HL-60 (cell line): ENCODE results near the gene SH3RF1.

ENCODE experiments used
- GABPA ChIP-seq: IDR thresholded peaks from 2 replicates; pipeline ENCODE4 v1.6.1; 2012; ENCODE audit warnings: low read depth
- POLR2AphosphoS5 ChIP-seq: IDR thresholded peaks from 2 replicates; pipeline ENCODE4 v1.6.1; 2012; ENCODE audit warnings: low read depth
- TF ChIP-seq, protein P1 (sequence below): IDR thresholded peaks from one replicate; pipeline ENCODE4 v1.5.1; 2011; ENCODE audit warnings: low read length, control low read depth, inconsistent platforms; ENCODE audit not compliant: insufficient read depth
- TF ChIP-seq, protein P2 (sequence below): IDR thresholded peaks from 2 replicates; pipeline ENCODE4 v1.6.1; 2012; ENCODE audit warnings: low read depth; ENCODE audit not compliant: insufficient replicate concordance

DNA sequence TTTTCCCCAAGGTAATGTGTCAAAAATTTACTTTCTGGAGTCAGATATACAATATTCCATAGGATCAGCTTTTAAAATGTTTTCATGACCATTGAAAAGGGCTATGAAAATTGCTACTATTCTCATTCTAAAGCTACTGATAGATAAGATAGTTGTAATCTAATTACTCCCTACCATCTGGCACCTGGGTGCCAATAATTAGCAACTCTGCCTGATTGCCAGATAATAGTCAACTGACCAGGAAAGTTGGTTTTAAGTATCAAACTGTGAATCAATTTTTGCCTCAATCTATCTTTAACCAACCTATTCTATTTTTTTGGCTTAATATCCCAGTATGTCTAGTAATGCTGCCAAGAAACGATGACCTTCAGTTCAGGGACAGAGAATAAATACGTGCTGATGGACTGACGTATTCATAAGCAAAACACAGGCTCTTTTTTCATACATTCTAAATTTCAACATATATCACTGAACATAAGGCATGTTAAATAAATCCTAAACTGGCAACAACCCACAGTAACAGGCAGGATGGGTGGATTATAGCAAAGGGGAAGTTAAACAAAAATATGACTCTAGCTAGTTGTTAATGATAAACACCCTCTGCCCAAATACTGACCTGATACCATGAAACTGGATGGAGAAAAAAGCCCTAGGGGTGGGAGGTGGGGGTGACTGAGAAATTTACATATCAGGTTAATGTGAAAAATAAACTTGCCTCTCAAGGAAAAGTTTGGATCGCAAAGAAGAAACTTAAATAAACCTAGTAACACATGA, 18.2 kb downstream of the SH3RF1 start:
- TF ChIP-seq, protein P1, sequence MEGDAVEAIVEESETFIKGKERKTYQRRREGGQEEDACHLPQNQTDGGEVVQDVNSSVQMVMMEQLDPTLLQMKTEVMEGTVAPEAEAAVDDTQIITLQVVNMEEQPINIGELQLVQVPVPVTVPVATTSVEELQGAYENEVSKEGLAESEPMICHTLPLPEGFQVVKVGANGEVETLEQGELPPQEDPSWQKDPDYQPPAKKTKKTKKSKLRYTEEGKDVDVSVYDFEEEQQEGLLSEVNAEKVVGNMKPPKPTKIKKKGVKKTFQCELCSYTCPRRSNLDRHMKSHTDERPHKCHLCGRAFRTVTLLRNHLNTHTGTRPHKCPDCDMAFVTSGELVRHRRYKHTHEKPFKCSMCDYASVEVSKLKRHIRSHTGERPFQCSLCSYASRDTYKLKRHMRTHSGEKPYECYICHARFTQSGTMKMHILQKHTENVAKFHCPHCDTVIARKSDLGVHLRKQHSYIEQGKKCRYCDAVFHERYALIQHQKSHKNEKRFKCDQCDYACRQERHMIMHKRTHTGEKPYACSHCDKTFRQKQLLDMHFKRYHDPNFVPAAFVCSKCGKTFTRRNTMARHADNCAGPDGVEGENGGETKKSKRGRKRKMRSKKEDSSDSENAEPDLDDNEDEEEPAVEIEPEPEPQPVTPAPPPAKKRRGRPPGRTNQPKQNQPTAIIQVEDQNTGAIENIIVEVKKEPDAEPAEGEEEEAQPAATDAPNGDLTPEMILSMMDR: no peak
- TF ChIP-seq, protein P2, sequence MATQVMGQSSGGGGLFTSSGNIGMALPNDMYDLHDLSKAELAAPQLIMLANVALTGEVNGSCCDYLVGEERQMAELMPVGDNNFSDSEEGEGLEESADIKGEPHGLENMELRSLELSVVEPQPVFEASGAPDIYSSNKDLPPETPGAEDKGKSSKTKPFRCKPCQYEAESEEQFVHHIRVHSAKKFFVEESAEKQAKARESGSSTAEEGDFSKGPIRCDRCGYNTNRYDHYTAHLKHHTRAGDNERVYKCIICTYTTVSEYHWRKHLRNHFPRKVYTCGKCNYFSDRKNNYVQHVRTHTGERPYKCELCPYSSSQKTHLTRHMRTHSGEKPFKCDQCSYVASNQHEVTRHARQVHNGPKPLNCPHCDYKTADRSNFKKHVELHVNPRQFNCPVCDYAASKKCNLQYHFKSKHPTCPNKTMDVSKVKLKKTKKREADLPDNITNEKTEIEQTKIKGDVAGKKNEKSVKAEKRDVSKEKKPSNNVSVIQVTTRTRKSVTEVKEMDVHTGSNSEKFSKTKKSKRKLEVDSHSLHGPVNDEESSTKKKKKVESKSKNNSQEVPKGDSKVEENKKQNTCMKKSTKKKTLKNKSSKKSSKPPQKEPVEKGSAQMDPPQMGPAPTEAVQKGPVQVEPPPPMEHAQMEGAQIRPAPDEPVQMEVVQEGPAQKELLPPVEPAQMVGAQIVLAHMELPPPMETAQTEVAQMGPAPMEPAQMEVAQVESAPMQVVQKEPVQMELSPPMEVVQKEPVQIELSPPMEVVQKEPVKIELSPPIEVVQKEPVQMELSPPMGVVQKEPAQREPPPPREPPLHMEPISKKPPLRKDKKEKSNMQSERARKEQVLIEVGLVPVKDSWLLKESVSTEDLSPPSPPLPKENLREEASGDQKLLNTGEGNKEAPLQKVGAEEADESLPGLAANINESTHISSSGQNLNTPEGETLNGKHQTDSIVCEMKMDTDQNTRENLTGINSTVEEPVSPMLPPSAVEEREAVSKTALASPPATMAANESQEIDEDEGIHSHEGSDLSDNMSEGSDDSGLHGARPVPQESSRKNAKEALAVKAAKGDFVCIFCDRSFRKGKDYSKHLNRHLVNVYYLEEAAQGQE: no peak
- TF ChIP-seq POLR2AphosphoS5: no peak
- TF ChIP-seq GABPA: no peak
